ENCODE measurements around the gene MAP2K7.

The MAP2K7 gene

GRCh38 chr19:7879111-7879807 lies 24.4 kb upstream of the MAP2K7 start:
- TF ChIP-seq CTCF (IDR thresholded peaks at IDR 0.05; ENCODE audit: low read depth, low read length) = no peak
- DNase-seq (ENCODE audit: low read depth in 2 of 2) = no peak
- no peak overlapping the region for H3K4me3 ChIP-seq (replicated peaks in 1 of 2; ENCODE audit: low read depth in 2 of 2, low read length in 2 of 2)

- H3K4me3 ChIP-seq (replicated peaks in 1 of 2; ENCODE audit: low read depth in 2 of 2, low read length in 2 of 2) = no peak overlapping the region
- no peak for DNase-seq (ENCODE audit: low read depth in 2 of 2)
These were observed 23.8 kb upstream of the MAP2K7 start for GRCh38 chr19:7879836-7880235.

DNA sequence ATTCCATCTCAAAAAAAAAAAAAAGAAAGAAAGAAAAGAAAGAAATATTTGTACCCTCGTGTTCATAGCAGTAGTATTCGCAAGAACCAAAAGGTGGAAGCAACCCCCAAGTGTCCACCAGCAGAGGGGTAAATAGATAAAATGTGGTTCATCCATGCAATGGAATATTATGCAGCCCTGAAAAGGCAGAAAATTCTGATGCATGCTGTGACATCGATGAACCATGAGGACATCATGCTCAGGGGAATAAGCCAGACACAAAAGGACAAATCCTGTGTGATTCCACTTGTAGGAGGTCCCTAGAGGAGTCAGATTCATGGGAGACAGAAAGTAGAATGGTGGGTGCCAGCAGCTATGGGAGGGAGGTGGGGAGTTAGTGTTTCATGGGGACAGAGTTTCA lies 21.8 kb upstream of the MAP2K7 start:
- H3K4me3 ChIP-seq (replicated peaks in 1 of 2; ENCODE audit: low read depth in 2 of 2, low read length in 2 of 2) = no peak overlapping the region
- no peak for DNase-seq (ENCODE audit: low read depth in 2 of 2)
- no peak for TF ChIP-seq CTCF (IDR thresholded peaks at IDR 0.05; ENCODE audit: low read depth, low read length)

More at GRCh38 chr19:7879836-7880235, 23.8 kb upstream of the MAP2K7 start:
- no peak for TF ChIP-seq CTCF (IDR thresholded peaks at IDR 0.05; ENCODE audit: low read depth, low read length)

DNA sequence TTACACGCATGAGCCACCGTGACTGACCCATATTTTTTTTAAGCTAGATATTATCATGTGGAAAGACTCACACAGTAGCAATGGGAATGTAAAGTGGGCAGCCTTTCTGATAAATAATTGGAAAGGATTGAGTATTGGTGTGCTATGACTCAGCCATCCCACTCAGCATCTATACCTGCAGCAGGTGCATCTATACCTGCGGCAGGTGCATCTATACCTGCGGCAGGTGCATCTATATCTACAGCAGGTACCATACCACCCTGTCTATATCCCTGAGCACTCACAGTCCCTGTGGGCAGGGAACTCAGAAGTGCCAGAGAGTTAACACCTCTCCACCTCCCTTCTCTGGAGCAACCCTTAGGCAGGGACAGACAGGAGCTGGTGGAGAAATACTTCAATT lies 20.6 kb upstream of the MAP2K7 start:
- no peak overlapping the region for H3K4me3 ChIP-seq (replicated peaks in 1 of 2; ENCODE audit: low read depth in 2 of 2, low read length in 2 of 2)
- TF ChIP-seq CTCF (IDR thresholded peaks at IDR 0.05; ENCODE audit: low read depth, low read length) = no peak
- DNase-seq (ENCODE audit: low read depth in 2 of 2) = no peak

DNA sequence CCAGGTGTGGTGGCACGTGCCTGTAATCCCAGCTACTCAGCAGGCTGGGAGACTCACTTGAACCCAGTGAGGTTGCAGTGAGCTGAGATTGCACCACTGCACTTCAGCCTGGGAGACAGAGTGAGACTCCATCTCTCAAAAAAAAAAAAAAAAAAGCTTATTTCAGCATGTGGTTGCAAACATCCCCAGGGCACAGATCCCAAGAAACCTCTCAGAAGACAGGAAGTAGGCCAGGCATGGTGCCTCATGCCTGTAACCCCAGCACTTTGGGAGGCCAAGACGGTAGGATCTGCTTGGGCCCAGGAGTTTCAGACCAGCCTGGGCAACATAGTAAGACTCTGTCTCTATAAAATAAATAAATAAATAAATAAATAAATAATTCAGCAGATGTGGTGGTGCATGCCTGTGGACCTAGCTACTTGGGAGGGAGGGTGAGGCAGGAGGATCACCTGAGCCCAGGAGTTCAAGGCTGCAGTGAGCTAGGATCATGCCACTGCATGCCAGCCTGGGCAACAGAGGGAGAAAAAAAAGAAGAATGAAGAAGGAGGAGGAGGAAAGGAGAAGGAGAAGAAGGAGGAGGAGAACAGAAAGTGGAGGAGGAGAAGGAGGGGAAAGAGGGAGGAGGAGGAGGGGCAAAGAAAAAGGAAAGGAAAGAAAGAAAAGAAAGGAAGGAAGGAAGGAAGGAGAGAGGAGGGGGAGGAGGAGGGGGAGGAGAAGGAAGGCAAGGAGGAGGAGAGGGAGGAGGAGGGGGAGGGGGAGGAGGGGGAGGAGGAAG lies 19.7 kb upstream of the MAP2K7 start:
- TF ChIP-seq CTCF (IDR thresholded peaks at IDR 0.05; ENCODE audit: low read depth, low read length) = no peak
- peak; percentile 49 to 70 for DNase-seq (ENCODE audit: low read depth in 2 of 2)
- H3K4me3 ChIP-seq (replicated peaks in 1 of 2; ENCODE audit: low read depth in 2 of 2, low read length in 2 of 2) = no peak overlapping the region

DNA sequence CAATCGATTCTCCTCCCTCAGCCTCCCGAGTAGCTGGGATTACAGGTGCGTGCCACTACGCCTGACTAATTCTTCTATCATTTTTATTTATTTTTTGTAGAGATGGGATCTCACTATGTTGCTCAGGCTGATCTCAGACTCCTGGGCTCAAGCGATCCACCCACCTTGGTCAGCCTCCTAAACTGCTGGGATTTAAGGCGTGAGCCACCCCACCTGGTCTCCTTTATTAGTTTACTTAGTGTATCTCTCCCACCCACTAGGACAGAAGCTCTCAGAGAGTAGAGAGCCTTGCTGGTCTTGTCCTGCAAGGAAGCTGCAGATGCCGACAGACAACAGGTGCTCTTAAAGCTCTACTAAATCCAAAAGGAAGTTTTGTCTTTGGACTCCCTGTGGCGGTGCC lies 17.9 kb upstream of the MAP2K7 start:
- DNase-seq (ENCODE audit: low read depth in 2 of 2) = no peak
- no peak overlapping the region for H3K4me3 ChIP-seq (replicated peaks in 1 of 2; ENCODE audit: low read depth in 2 of 2, low read length in 2 of 2)
- no peak for TF ChIP-seq CTCF (IDR thresholded peaks at IDR 0.05; ENCODE audit: low read depth, low read length)
